Nucleus accumbens (tissue), 56 donors: ENCODE results near the gene CYTIP.

ENCODE experiments used
- DNase-seq, 56 donors: peaks; one replicate each; lab custom pipeline; 2025; lab: John Stamatoyannopoulos, UW

CYTIP gene

DNA sequence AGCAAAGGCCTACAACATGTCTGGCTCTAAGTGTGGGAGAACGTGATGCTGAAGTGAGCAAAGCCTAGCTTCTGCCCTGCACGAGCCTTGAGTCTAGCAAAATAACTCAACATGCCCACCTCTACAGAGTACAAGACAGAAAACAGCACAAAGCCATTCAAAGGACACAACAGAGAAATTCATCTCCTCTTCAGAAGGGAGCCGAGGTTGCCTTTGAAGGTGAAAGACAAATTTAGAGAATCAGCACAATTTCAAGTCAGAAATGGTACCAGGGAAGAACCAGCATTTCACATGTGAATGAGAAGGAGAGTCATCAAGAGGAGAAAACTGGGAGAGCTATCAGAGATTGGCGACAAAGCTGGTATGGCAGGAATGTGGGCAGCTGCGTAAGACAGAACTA, 21.7 kb upstream of the CYTIP start:
- DNase-seq, result no peak

DNA sequence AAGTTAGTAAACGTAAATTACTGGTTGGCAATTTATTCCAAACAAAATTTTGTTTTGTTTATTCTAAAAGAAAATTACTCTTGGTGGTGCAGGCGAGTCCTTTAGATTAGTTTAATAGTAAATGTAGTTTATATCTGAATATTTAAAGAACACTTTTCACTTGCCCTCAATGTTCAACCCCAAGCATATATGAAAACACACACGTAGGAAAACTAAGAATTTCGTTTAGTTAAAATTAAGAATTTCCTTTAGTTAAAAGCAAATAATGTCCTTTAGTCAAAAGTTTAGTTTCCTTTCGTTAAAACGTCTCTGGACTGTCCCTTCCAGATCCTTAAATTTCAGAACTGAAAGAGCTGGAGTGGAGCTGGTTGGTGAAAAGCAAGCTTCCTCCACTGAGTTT, 19.1 kb upstream of the CYTIP start:
- no peak for DNase-seq

DNA sequence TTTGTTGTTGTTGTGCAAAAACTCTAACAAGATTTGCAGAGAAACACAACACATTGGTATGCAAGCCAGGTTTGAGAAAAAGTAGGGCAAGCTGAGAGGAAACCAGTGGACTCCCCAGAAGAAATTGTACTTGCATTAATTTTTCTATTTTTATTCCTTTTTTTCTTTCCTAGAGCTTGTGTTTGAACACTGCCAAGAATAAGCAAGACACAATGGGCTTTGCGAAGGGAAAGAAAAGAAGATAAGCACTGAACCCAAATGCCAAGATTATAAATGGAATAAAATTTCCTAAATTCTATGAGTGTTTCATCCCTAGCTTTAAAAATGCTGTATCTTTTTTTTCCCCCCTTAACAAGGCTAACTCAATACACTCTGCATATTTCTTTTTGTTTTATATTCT, 17.0 kb upstream of the CYTIP start:
- no peak for DNase-seq

DNA sequence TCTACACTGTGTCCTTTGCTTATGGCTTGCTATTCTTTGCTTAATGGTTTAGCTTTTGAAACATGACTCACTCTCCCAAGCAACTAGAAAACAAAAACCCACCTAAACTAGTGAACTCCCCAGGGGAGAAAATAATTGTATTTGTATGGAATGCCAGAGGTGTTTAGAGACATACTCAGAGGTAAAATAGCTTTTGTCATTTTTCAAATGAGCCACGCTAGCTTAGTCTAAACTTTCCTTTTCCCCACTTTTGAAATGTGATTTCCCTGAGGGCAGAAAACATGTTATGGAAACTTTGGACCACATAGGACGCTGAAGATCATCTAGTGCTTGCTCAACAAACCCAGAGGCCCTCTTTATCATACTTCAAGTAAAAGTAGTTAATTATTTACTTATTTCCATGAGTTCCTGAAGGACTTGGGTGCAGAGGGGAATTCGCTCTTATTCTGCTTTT, 16.5 kb upstream of the CYTIP start:
- no peak for DNase-seq

DNA sequence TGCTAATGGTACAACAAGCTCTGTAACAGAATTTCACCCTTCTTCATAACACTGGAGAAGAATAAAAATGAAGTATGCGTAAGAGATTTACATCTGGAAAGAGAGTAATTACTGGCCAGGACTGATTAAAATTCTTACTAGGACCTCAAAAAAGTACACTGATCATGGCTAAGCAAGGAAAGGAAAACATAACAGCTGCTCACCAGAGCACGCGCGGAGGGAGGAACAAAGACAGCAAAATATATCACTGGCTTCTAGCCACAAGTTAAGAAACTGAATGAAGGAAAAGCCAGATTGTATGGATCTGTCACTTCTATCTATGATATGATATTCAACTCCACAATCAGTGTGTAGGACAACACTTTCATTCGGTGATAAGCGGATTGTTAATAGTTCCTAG, 15.6 kb upstream of the CYTIP start:
- no peak for DNase-seq

DNA sequence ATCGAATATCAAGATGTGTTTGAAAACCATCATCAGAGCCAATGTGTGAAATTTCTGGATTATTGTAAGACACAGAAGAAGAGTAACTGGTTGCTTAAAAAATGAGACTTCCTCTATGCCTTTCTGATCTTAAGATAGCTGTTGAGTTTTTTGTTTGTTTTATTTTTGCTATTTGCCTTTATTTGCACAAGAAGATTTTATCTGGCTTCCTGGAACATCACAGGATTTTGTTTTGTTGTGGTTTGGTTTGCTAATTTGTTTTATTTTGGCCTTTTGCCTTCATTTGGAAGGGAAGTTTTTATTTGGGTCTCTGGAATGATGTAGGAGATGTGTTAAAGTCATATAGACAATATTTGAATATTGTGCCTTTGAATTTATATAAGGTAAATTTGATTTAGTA, 3.9 kb upstream of the CYTIP start:
- no peak for DNase-seq

DNA sequence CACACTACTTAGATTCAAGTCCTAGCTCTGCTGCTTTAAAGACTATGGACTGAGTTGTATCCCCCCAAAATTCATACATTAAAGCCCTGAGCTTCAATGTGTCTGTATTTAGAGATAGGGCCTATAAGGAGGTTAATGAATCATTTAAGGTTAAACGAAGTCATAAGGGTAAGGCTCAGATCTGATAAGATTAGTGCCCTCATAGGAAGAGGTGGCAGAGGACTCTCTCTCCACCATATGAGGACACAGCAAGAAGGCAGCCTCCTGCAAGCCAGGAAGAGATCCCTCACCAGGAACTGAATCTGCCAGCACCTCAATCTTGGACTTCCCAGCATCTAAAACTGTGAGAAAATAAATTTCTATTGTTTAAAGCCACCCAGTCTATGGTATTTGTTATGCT, 3.1 kb upstream of the CYTIP start:
- no peak for DNase-seq

DNA sequence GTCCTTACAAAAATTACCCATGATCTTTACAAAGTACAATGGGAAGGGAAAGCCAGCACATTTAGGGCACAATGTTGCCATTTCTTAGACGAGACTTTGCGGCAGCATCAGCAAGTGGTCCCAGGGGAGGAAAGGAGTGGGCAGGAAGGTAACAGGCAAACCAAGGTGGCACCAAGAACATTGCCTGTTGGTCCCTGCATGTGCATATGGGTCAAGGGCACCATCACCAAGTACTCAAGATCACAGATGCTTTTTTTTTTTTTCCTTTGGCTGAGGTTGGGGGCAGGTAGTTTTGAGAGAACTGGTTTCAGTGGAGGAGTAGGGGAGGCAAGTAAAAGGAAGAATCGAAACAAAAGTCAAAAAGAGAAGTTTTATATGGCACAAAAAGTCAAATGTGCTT, 752 bp upstream of the CYTIP start:
- DNase-seq, result no peak

DNA sequence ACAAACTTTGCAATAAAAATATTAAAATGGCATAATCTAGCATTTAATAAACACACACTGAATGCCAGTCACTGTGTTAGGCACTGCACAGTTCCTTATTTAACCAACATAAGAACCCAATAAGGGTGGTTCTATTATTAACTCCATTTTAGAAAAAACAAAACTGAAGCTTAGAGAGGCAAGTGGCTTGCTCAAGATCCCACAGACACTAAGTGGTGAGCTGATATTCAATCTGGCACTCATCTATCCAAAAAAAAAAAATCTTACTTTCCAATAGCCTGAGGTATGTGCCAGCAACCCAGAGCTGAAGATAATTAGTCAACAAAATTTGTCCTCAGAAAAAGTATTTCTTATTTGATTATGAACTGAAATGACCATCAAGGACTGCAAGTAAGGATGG, 799 bp downstream of the CYTIP start:
- no peak for DNase-seq

DNA sequence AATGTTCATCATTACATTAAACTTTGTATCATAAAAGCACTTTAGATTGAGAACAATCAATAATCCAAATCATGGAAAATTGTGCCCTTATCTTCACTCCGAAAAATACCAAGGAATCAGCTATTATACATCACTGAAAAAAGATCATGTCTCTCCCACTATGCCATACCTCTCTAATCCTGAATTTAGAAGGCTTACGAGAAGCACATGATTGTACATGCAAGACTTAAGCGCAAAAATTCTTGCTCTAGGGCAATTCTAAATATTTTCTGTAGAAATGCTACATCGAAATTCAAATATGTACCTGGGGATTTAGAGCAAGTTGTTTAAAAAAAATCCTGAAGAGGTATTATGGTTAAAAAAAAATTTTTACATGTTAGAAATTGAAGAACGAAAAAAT, 1.3 kb downstream of the CYTIP start:
- DNase-seq, result no peak

DNA sequence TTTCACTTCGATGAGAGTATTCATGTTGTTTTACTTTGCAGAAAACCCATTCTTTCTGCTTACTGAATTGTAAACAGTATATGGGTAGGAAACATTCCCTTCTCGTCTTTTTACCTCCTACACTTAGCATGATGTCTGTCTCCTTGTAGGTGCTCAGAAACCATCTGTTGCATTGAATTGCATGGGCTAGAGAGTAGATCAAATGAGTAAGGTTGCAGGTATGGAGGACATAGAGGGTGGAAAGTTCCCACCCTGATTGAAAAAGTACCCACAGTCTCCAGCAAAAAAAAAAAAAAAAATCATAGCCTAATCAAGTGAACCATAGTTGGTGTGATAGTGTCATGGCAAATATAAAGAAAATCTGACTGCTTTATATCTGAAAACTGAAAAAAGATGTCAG, 1.7 kb downstream of the CYTIP start:
- DNase-seq, result no peak

DNA sequence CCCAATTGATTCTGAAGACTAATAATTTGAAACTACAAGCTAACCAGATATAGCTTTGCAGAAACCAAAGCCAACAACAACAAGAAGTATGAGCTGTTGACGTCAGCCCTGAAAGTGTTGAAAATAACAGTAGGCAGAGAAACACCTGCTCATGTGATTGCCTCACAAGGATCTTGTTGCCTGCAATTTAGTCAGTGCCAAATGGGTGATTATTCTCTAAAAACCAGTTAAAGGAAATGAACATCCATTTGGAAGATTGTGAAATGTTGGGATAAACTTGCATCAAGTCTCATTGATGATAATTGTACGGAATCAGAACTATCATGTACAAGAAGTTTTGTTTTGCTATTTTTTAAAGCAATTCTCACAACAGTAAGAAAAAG, 2.8 kb downstream of the CYTIP start:
- no peak for DNase-seq

DNA sequence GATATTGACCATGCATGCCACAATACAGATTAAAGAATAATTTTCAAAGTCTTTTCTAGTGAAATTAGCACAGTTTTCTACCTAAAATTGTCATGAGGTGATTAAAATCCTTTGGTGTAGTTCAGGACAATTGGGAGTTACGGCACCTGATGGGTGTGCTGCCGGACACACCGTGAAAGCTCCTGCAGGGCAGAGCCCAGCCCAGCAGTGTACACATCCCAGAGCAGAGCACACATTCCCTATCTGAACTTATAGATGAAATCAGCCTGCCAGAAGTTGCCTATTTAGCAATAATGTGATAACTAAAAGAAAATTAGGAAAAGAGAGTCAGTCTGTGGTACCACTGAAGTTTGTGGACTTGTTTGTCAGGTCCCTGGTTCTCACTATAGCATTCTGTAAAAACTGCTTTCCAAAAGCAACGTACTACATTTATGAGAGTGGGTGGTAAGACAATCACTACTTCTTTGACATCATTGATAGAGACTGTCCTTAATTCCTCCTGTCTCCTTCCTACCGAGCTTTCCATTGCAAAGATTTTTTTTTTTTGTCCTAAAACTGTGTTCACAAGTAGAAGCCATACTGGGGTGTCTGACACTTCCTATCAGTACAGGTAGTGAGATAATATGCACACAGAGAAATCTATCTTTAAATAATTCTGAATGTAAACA, 3.4 kb downstream of the CYTIP start:
- no peak for DNase-seq

DNA sequence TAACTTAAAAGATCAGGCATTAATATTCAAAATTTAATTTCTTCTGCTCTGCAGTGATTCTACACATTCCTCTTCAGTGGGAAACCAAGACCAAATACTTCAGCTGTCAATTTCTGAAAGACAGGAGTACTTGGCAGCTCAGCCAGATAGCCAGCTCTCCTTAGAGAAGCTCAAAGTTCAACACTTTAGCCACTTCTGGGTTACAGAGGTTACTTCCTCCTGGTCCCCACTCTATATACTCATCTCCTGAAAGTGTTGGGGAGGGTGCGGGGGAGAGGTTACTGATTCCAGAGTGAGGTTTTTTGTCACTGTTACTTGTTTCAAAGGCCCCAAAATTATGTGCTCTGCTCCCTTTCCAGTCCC, 4.1 kb downstream of the CYTIP start:
- no peak for DNase-seq

DNA sequence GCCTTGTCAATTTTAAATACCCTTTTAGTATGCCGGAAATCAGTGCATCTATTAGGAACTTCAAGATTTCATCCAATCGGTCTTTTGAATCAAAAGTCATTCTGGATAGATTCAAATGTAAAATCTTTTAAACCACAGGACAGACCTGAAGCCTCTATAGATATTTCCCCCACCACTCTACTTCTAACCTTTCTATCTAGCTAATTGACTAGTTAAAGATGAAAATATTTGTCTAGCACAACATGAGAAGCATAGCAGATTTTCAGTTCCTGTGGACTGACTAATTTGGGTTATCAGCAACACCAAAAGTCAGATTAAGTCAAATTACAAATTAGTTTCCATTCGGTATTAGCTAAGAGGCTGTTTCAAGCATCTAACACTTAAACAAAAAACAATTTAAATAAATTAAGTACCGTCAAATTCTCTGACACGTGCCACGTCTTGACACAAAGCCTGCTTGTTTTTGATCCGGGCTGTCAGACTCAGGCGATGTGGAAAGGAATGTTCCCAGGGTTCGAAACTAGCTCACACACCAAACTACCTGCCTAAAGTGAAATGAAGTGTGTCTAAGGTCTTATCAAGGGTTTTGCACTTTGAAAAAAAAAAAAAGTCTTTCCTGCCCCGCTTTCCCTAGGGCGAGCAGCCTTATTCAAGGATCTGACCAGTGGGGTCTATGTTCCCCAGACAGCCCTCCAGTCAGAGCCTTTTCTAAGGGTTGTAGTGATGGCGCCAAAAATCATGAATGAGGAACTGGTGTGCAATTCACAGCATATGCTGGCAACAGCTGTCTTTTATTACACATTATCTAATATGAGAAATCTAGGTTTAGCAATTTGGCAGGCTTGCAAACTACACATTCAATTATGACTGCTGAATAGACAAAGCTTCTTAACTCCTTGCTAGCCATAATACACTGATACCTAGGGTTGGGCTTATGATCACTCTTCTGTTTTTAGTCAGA, 4.7 kb downstream of the CYTIP start:
- DNase-seq, result no peak

DNA sequence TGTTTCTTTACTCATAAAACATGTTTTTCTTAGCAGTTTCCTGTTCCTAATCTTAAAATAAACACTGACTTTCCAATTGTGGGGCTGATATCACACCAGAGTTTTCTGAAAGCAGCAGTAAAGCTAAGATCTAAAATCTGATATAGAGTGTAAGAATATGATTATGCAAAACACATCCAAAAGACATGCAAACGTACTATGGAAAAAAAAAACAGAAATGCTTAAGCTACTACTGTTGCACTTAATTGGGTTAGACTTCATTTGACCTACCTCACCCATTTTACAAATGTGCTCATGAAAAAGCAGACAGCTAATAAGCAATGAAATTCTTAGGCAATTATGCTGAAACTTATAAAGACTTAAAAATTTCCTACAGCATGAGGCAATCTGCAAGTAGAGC, 10.5 kb downstream of the CYTIP start:
- no peak for DNase-seq

DNA sequence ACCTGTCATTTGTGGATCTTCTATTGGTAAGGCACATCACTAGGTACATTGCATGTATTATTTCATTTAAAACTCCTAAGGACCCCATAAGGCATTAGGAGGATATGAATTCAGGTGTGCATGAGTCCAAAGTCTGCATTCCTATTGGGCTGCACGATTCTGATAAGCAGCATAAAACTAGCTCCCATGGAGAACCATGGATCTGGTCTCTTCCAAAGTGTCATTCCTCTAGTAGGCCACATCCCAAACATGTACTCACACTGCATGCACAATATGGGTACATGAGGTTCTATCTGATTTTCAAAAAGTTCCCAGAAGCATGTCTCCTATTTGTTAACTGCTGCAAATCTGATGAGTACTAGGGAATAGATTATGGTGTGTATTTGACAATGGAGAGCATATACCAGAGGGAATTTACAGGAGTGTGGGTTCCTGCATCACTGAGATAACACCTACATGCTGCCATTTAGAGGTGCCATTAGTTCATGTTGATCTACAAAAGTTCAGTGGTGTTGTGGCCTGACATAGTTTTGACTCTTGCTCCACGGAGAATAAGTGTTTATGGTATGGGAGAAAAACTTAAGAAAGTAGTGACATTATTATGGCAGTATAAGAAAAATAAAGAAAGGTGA, 11.3 kb downstream of the CYTIP start:
- DNase-seq, result no peak

DNA sequence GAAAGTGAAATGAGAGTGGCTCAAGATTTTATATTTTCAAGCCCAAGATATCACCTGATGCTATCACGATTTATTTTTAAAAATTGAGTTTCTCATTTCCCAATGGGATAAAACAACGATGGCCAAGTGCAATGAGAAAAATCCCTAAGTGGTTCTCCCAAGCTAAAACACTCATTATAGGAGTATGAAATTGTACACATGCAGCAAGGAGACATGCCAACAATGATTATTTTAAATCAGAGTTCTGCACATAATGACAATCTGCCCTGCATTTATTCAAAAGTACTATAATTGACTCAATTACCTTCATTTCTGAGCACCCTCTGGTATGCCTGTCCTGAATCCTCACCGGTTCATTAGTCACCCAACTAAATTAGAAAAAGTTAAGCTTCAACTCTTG, 12.7 kb downstream of the CYTIP start:
- DNase-seq, result no peak

DNA sequence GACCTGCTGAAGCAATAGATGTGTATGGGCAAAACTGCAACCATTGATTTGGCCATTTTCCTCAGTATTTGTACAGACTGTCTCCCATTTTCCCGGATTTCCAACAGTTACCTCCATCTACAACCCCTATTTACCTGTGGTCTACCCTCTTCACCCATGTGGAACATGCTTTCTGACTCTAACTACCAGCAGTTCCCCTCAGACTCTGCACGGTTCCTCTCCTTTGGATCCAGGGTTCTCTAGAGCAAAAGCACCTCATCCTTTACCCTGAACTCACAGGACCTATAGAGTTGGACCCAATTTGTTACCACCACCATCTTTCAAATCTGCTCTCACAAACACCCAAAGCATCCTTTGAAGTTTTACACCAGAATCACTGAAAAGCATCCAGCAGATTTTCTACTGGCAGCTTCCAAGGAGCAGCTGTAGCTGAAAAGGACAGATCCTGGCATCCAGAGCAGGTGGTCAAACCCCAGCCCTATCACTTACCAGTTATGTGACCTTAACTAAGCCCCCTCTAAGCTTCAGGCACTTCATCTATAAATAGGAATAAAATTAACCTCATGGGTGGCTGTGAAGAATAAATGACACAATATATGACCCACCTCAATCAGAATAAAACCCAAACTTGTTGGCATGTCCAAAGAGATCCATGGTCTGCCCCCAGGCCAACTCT, 15.3 kb downstream of the CYTIP start:
- DNase-seq, result no peak

DNA sequence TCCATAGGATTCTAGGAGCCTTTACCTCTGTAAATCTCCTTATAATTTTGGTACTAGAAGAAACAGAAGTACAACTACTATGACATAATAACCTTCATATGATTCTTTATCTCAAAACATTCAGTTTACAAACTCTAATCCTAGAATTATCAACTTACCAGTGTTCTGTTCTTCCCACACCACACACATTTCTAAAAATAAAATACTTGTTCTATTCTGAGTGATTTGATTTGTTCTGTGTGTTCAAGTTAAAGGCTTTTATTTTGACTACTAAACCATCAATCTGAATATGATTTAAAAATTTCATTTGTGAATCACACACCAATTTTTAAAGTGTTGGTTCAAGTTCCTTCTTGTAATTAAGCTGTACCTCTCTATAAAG, 16.0 kb downstream of the CYTIP start:
- no peak for DNase-seq
